ENCODE data around the gene DTWD1.

DTWD1 gene

DNA sequence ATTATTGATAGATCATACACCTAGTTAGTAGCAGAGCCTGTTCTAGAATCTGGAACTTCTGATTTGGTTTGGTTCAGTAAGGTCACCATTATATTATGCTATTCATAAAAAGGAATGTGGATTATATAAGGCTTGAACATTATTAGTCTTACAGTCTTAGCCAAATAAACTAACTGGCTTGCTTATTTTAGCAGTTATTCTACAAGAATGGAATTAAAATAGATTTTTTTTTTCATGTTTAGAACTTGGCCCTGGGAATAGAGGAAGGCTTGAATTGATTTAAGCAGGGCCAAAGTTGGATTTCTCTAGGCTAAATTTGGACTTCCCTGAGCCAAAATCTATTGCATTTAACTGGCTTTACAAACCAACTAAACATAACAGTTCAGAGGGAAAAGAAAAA lies 24.4 kb downstream of the DTWD1 start:
- Histone ChIP-seq H4K20me1 (ENCODE audit: control insufficient read depth, insufficient read depth, low read depth, low read length) (no peaks in the 10 kb centered on the region), H3F3A (ENCODE audit: control insufficient read depth, insufficient read depth) (no peaks in the 10 kb centered on the region), H3K27me3 (ENCODE audit: control insufficient read depth, low read length) (no peaks in the 10 kb centered on the region), H3K36me3 (ENCODE audit: control insufficient read depth, low read length) (peaks cover 3% of the 10 kb centered on the region; the same call in 1 of the 2 replicates), H3K9me2 (replicated peaks; ENCODE audit: control insufficient read depth, low read length) (no peaks in the 10 kb centered on the region), H3K9me3 (ENCODE audit: control insufficient read depth, insufficient read depth, low read length) (no peaks in the 10 kb centered on the region), H3K4me3 (ENCODE audit: low read length) (no peak overlapping the region), H3K4me2 (ENCODE audit: low read length) (no peak overlapping the region), H3K79me2 (ENCODE audit: control insufficient read depth, low read length) (no peaks in the 10 kb centered on the region), H3K27ac (ENCODE audit: low read depth, low read length) (no peak overlapping the region), H3K4me1 (ENCODE audit: control insufficient read depth, low read length) (no peaks in the 10 kb centered on the region)
- TF ChIP-seq CTCF (IDR thresholded peaks at IDR 0.05; ENCODE audit: low read depth, low read length, poor library complexity, severe bottlenecking) (no peak), EZH2phosphoT487 (IDR thresholded peaks at IDR 0.05; ENCODE audit: borderline replicate concordance, low read length) (no peak)

DNA sequence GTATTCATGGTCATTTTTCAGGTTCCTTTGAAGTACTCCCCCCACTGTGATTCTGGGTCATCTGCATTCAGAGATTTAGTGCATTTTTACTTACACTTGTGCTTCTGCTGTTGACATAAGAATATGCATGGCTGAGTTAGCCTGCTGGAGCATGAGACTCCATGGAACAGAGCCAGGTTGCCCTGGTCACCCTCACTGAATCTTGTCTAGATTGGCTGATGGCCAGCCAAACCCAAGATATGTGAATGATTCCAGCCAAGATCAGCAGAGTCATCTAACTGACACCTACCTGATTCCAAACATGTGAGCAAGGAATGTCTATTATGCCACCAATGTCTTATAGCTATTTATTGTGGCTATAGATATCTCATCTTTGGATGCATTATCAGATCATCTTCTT lies 25.1 kb downstream of the DTWD1 start:
- H3K27ac ChIP-seq (ENCODE audit: low read depth, low read length): no peak overlapping the region
- no peaks in the 10 kb centered on the region for H4K20me1 ChIP-seq (ENCODE audit: control insufficient read depth, insufficient read depth, low read depth, low read length)
- no peaks in the 10 kb centered on the region for H3K9me2 ChIP-seq (replicated peaks; ENCODE audit: control insufficient read depth, low read length)
- no peaks in the 10 kb centered on the region for H3K9me3 ChIP-seq (ENCODE audit: control insufficient read depth, insufficient read depth, low read length)
- H3K36me3 ChIP-seq (ENCODE audit: control insufficient read depth, low read length): peaks cover 3% of the 10 kb centered on the region; the same call in 1 of the 2 replicates
- H3K79me2 ChIP-seq (ENCODE audit: control insufficient read depth, low read length): no peaks in the 10 kb centered on the region
- no peak overlapping the region for H3K4me3 ChIP-seq (ENCODE audit: low read length)
- no peaks in the 10 kb centered on the region for H3K27me3 ChIP-seq (ENCODE audit: control insufficient read depth, low read length)
- no peak overlapping the region for H3K4me2 ChIP-seq (ENCODE audit: low read length)
- TF ChIP-seq CTCF (IDR thresholded peaks at IDR 0.05; ENCODE audit: low read depth, low read length, poor library complexity, severe bottlenecking) (no peak), EZH2phosphoT487 (IDR thresholded peaks at IDR 0.05; ENCODE audit: borderline replicate concordance, low read length) (no peak)
- no peaks in the 10 kb centered on the region for H3K4me1 ChIP-seq (ENCODE audit: control insufficient read depth, low read length)
- no peaks in the 10 kb centered on the region for H3F3A ChIP-seq (ENCODE audit: control insufficient read depth, insufficient read depth)

GRCh38 chr15:49646891-49647290 lies 26.0 kb downstream of the DTWD1 start:
- no peaks in the 10 kb centered on the region for H3K4me1 ChIP-seq (ENCODE audit: control insufficient read depth, low read length)
- no peak overlapping the region for H3K4me3 ChIP-seq (ENCODE audit: low read length)
- no peak overlapping the region for H3K4me2 ChIP-seq (ENCODE audit: low read length)
- H3K27ac ChIP-seq (ENCODE audit: low read depth, low read length): no peak overlapping the region
- H3K9me2 ChIP-seq (replicated peaks; ENCODE audit: control insufficient read depth, low read length): no peaks in the 10 kb centered on the region
- H3K9me3 ChIP-seq (ENCODE audit: control insufficient read depth, insufficient read depth, low read length): peaks cover 7% of the 10 kb centered on the region; the same call in 1 of the 2 replicates
- no peaks in the 10 kb centered on the region for H4K20me1 ChIP-seq (ENCODE audit: control insufficient read depth, insufficient read depth, low read depth, low read length)
- no peaks in the 10 kb centered on the region for H3K79me2 ChIP-seq (ENCODE audit: control insufficient read depth, low read length)
- H3F3A ChIP-seq (ENCODE audit: control insufficient read depth, insufficient read depth): no peaks in the 10 kb centered on the region
- H3K36me3 ChIP-seq (ENCODE audit: control insufficient read depth, low read length): peaks cover 3% of the 10 kb centered on the region; the same call in 1 of the 2 replicates
- no peak for TF ChIP-seq EZH2phosphoT487 (IDR thresholded peaks at IDR 0.05; ENCODE audit: borderline replicate concordance, low read length)
- no peak for TF ChIP-seq CTCF (IDR thresholded peaks at IDR 0.05; ENCODE audit: low read depth, low read length, poor library complexity, severe bottlenecking)
- no peaks in the 10 kb centered on the region for H3K27me3 ChIP-seq (ENCODE audit: control insufficient read depth, low read length)
